Measurements from ENCODE around the gene KRTAP6-1.

Gene KRTAP6-1, protein sequence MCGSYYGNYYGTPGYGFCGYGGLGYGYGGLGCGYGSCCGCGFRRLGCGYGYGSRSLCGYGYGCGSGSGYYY

DNA sequence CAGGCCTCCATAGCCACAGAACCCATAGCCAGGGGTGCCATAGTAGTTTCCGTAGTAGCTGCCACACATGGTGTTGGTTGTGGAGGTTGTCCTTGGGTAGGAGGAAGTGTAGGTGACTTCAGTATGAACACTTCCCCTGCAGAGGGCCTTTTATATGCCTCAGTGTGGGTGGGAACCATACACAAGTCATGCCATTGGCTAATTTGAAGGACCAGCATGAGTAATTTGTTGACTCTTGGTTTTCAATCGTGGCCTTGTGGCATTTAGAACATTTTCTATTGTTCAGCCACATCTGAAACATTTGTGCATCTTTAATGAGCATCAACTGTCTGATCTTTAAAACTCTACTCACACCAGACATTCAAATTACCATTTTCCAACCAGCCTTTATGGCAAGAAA lies at the start of gene KRTAP6-1:
TSS of gene KRTAP6-1 (minus strand) at position 95 of the 400 bp plus-strand sequence. CDS start at position 69, 26 bp downstream.
- DNase-seq (ENCODE audit: low read depth) = no peak

DNA sequence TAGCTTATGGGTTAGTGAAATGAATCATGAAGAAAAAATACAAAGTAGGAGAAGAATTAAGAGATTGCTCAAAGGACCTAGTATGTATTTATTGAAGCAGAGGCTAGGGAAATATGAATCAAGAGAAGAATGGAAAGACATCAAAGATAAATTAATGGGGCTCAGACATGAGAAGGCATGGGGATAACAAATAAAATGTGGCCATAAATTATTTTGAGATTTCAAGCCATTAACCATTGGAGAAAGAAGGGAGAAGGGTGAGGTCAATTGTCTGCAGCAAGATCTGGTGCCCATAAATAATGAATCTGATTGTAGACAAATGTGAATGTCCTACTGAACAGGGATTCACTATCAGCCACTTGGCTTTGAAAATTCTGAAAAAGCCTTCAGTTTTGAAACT lies 39.2 kb upstream of the KRTAP6-1 start:
- DNase-seq (ENCODE audit: low read depth) = no peak

DNA sequence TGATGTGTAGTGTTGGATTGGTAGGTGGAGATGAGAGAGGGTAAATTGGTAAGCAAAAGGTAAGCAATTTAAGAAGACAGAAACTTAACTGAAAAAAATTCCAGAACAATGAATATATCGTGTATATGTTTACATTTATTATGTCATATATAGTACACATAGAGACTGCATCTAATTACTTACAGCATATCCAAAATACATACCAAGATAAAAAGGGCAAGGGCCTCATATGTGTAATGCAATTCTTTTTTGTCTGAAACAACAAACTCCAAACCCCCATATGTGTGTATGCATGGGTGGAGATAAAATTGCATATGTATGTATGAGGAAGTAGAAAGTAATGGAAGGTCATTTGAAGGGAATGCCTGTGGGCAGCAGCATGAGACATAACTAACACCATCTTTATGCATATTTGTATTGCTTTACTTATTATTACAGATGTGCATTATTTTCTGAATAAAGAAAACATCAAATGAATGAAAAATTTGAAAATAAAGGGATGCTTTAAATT lies 33.2 kb upstream of the KRTAP6-1 start:
- DNase-seq (ENCODE audit: low read depth) = no peak

DNA sequence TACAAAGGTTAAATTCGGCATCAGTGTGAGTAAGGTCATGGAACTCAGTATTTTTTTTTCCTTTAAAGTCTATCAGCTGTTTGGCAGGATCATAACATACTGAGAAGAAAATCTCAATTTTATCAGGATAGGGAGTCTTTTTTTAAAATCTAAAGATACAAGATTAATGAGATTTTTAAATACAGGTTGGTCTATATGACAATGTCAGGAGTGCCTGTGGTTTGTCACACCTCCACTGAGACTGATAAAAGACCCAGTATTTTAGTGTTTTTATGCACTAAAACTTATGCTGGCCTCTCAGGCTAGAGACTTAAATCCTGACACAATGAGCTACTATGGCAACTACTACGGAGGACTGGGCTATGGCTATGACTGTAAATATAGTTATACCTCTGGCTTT lies 28.8 kb upstream of the KRTAP6-1 start, which contains the start of gene KRTAP20-3:
TSS of gene KRTAP20-3 (plus strand) at position 301 of the 400 bp plus-strand sequence.
- no peak for DNase-seq (ENCODE audit: low read depth)

DNA sequence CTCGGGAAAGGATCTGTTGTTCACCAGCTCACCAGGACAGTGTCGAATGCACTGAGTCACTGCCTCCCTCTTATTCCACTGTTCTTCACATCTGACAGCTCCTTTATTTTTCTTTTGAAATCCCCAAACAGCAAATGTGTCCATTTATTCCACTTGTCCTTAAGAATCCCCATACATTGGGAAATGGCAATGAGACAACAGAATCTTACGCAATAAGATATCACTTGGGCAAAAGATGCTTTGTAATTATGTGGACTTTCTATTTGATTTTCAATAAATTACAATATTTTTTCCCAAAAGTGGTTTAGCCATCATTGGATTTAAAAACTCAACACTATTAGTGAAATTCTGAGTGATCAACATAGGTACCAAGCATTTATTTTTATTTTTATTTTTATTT lies 25.0 kb upstream of the KRTAP6-1 start:
- no peak for DNase-seq (ENCODE audit: low read depth)

DNA sequence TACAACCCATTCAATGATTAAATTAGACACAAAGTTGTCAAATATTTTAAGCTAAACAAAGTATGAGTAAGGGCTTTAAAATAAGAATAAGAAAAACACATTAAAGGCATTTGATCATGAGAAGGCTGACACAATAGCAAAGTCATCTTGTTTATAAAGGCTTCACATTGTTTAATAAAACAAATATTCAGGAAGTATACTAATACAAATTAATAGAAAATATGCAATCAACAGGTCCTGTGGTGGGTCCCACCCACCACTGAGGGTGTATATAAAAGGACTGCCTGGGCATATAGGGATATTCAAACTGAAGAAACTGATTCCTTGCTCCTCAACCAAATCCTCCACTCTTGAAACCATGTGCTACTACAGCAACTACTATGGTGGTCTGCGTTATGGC lies 21.2 kb upstream of the KRTAP6-1 start, which contains the start of gene KRTAP20-2:
TSS of gene KRTAP20-2 (plus strand) at position 301 of the 400 bp plus-strand sequence. CDS start at position 359, 58 bp downstream.
- no peak for DNase-seq (ENCODE audit: low read depth)

DNA sequence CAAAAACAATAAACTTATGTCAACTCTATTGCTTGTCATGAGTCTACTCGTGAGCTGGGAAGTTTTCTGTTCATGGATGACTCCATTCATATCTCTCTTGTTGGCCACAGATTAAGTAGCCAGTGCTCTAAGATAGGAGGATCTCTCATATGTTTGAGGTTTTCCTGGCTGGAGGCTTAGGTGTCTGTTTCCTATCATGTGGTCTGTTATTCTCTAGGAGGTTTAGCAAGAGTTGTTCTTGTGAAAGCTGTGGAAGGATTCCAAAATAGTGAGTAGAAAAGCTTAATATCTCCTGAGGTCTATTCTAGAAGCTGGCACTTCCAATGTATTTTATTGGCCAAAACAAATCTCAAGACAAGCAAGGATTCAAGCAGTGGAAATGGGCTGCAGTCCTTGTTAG lies 15.5 kb upstream of the KRTAP6-1 start:
- DNase-seq (ENCODE audit: low read depth) = no peak

DNA sequence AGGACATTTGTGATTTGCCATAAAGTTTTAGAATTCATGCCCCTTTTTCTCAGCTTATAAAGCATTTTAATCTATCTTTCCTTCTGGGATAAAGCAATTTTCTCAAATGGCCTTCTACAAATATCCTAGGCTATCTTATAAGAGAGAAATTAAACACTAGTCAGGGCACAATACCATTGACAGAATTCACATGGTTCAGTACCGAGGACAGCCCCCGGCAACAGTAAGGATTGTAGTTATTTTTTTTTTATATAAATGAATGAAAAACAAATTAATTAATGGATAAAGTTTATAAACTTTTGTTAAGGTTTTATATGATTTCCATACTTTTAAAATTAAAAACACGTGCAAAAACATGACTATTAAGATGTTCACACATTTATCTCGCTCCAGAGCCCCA lies 14.4 kb upstream of the KRTAP6-1 start:
- no peak for DNase-seq (ENCODE audit: low read depth)

DNA sequence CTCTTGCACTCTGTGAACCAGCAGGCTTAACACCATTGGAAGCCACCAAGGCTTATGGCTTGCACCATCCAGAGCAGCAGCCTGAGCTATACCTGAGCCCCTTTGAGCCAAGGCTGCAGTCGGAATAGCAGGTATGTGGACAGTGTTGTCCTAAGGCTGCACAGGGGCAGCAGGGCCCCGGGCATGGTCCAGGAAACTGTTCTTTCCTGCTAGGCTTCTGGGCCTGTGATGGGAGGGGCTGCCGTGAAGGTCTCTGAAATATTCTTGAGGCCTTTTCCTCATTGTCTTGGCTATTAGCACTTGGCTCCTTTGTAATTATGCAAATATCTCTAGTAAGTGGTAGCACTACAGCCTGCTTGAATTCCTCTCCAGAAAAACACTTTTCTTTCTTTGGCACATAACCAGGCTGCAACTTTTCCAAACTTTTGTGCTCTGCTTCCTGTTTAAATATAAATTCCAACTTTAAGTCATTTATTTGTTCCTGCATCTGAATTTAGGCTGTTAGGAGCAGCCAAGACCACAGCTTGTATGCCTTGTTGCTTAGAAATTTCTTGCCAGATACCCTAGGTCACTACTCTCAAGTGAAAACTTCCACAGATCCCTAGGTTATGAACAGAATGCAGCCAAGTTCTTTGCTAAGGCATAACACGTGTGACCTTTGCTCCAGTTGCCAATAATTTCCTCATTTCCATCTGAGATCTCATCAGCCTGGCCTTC lies 11.9 kb upstream of the KRTAP6-1 start:
- no peak for DNase-seq (ENCODE audit: low read depth)

DNA sequence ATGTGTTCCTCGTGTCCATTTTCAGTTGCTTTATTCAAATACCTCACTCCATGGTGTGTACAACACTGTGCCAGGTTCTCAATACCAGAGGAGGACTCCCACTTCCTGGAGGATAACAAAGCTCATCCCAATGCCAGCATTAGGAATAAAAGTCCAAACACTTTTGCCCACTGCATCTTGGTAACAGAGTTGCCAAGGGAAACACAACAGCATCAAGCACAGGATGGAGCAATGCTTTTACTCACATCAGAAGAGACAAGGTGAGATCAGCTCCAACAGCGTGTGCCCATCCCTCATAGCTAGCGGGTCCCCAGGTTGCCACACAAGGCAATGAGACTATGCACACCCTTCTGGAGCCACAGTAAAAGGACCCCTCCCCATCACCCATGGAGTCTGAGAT lies 9.6 kb upstream of the KRTAP6-1 start:
- no peak for DNase-seq (ENCODE audit: low read depth)

DNA sequence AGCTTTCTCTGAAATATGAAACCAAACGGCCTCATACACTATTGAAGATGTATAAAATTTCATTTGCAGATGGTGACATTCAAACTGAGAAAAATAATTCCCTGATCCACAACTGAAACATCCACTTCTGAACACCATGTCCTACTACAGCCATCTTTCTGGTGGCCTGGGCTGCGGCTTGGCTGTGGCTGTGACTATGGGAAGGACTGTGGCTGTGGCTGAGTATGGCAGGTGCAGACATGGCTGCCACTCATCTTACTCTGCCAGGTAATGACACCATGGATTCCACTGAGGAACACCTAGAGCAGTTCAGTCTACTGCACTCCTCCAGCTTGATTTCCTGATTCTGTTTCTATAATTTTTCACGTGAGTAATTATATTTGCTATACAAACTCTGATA lies 6.8 kb upstream of the KRTAP6-1 start, which contains the start of gene KRTAP20-4:
TSS of gene KRTAP20-4 (plus strand) at position 106 of the 400 bp plus-strand sequence.
- no peak for DNase-seq (ENCODE audit: low read depth)

DNA sequence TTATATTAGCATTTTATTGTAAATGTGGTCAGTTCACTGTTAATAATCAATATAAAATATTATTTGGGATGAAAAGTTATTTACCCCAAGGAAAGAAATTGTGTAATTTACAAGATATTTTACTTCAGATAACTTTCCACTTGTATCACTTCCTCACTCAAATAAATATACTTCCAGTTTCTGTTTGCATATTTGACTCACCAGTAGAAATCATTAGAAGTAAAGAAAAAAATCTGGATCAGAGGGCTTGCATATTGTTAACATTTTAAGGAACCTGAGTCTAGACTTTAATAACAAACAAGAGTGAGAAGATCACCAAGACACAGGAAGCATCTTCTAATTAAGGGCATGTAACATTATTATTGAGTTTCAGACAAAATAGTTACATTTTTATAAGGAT lies 6.3 kb upstream of the KRTAP6-1 start:
- DNase-seq (ENCODE audit: low read depth) = no peak

DNA sequence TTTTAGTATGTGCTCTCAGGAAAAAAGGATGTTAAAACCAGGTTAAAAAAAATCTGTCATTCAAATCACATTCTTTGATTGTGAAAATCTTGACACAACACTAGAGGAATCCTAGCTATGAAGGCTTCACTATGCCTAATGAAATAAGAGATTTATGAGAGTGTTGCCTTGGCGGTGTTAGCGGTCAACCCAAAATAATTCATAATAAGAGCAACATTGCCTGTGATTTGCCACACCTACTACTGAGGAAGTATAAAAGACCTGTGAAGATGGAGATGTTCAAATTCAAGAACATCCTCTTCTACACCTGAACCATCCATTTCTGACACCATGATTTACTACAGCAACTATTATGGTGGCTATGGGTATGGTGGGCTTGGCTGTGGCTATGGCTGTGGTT lies 2.4 kb upstream of the KRTAP6-1 start, which contains the start of gene KRTAP20-1:
TSS of gene KRTAP20-1 (plus strand) at position 301 of the 400 bp plus-strand sequence. CDS start at position 331, 30 bp downstream.
- DNase-seq (ENCODE audit: low read depth) = no peak

DNA sequence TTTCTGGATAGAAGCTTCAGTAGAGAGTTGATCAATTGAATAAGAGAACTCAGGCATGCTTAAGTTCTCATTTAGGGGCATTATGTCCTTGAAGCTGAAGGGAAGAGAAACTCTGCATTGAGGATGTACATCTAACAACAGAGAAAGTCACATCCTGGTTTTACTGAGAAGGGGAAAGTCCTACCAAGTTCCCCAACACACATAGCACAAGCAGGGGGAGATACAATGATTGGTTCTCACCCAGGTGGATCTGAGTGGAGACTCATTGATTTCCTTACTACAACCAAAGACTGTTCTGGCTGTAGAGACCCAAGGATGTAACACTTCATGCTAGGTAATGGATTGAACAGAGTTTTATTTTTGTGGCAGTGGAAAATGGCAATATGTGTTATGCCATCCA lies 1.5 kb upstream of the KRTAP6-1 start:
- DNase-seq (ENCODE audit: low read depth) = no peak

DNA sequence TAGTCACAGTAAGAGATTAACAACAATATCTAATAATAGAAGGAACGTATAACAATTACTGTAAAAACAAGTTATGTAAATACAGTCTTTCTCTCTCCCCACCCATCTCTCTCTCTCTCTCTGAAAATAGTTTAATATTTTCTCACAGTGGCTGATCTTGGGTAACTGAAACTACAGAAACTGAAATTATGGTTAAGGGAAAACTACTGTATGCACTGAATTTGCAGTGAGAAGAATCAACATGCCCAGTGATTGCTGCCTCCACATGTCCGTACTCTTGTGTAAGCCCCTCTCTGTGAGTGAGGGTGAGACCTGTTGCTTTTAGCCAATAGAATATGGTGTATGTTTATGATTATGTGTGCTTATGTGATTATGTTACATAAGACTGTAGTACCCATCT lies 1.6 kb downstream of the KRTAP6-1 start:
- no peak for DNase-seq (ENCODE audit: low read depth)

DNA sequence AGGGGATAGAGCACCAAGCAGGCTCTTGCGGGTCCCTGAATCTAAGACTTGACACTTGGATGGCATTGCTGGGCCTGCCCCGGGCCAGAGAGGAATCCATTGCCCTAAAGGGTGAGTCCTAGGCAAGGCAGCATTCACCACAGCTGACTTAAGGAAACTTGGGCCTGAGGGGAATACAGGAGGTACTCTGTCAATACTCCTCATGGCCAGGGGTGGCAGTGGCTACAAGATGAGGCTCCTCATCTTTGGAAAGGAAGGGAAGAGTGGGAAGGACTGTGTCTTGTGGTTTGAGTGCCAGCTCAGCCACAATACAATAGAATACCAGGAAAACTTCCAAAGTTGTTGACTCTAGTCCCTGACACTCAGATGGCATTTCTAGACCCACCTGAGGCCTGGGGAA lies 7.8 kb downstream of the KRTAP6-1 start:
- DNase-seq (ENCODE audit: low read depth) = no peak

DNA sequence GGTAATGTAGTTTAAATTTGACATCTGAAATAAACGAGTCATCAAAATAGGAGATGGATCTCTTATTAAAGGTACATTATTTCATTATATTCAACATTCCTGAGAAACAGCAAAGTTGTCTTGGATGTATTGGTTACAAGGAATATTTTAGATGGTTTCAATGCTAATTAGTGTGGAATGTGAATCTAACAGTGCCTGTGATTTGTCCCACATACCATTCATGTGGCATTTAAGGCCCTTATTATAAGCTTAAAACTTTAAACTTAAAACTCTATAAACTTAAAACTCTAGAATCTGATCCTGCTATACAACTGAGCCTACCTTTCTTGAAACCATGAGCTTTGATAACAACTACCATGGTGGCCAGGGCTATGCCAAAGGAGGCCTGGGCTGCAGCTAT lies 12.9 kb downstream of the KRTAP6-1 start, which contains the start of gene KRTAP22-1:
TSS of gene KRTAP22-1 (plus strand) at position 301 of the 400 bp plus-strand sequence.
- DNase-seq (ENCODE audit: low read depth) = no peak

DNA sequence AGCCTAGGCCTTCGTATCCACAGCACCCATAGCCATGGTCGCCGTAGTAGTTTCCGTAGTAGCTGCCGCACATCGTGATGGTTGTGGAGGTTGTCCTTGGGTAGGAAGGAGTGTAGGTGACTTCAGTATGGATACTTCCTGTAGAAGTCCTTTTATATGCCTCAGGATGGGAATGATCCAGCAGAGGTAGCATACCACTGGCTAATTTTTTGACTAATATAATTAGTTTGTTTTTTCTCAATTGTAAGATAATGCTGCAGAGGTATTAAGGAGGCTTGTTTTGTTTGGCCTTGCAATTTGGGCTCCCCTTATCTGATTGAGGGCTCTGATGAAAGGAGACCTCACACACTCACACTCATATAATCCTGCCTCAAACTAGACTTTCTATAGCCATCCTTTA lies 14.9 kb downstream of the KRTAP6-1 start, which contains the start of gene KRTAP6-2:
TSS of gene KRTAP6-2 (minus strand) at position 101 of the 400 bp plus-strand sequence. CDS start at position 73, 28 bp downstream.
- DNase-seq (ENCODE audit: low read depth) = no peak

DNA sequence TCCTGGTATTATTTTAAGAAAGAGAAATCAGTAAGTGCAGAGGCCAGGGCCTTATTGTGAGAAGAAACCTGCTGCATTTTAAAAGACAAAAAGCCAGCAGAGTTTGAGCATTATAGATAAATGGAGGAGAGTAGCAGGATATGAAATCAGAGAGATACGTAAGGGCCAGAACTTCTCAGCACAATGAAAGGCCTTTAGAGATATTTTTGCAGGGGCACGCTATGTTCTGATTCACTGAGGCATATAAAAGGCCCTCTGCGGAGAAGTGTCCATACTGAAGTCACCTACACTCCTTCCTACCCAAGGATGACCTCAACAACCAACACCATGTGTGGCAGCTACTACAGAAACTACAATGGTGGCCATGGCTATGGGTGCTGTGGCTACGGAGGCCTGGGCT lies 21.6 kb downstream of the KRTAP6-1 start, which contains the start of gene KRTAP6-3:
TSS of gene KRTAP6-3 (plus strand) at position 301 of the 400 bp plus-strand sequence. CDS start at position 307, 6 bp downstream.
- DNase-seq (ENCODE audit: low read depth) = no peak

DNA sequence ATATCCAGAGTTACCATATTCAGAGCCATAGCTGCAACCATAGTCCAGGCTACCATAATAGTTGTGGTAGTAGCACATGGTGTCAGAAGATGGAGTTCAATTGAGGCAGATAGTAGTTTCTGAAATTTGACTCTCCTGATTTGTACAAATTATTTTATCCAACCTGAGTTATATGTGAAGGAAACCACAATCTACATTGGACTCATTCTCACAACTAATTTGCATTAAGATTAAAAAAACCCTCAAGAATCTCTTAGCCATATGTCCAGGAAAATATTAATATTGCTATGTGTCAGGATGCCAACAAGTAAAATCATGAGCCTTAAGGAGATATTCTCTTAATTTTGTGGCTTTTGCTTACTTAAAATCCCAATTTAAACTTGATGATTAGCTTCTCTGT lies 23.4 kb downstream of the KRTAP6-1 start, which contains the start of gene KRTAP22-2:
TSS of gene KRTAP22-2 (minus strand) at position 101 of the 400 bp plus-strand sequence.
- DNase-seq (ENCODE audit: low read depth) = no peak

DNA sequence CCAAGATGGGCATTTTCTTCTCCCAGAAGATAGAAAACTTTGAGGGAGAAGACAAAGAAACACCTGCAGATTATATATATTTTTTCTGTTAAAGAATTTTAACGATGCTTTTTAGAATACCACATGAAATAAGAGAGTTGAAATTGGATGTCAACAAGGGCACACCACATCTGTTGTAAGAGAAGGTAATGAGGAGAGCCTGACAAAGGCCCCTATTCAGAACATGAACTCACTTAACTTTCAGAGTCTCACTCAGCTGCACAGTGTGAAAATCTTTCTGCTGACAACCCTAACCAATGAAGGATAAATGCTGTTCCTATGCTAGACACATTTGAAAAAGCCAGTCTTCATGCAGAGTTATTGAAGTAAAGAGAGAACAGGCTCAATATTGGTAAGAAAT lies 30.9 kb downstream of the KRTAP6-1 start:
- no peak for DNase-seq (ENCODE audit: low read depth)

DNA sequence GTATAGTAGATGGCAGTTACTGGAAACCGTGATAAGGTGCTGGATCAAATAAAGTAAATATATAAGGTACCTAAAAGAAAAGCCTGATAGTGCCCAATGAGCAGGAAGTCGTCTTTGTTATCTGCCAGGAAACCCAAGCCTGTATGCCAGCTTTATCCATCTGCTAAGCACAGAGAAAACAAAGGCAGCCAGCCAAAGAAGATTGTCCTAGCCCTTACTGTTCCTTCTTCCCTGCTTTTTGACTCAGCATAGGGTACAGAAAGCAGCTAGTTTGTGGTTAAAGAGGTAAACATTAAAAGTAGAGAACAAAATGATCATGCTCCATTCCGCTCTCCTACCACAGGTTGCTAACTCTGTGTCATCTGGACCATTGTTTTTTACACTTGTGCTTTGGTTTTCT lies 33.6 kb downstream of the KRTAP6-1 start:
- DNase-seq (ENCODE audit: low read depth) = no peak

DNA sequence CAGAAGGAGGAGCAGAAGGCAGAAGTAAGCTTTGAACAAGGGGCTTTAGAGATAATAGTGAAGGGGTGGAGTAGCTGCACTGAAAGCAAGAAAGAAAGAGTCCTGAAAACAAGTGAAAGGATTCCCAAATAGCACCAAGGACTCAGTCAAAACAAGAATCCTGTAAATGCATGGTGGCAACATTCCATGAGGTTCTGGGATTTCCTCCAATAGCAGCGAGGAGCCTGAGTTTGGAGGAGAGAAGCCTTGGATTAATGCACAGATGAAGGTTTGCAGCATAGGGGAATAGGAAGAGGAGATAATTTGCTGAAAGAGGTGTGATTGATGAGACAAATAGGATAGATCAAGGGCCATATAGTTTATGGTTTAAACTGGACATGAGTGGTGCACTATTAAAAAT lies 34.4 kb downstream of the KRTAP6-1 start:
- DNase-seq (ENCODE audit: low read depth) = no peak
